Smooth muscle cell (in vitro differentiated cells): Measurements from ENCODE around the gene TMUB1. TPM values are rescaled to one million over a fixed set of nuclear protein-coding genes. Genes with fewer than 3 reads are reported as not detected.

ENCODE experiments used
- DNase-seq: peaks from one replicate; lab custom pipeline; 2025; ENCODE audit not compliant: unreplicated experiment; lab: John Stamatoyannopoulos, UW
- H2AFZ ChIP-seq: fragments of 200-600 bp; sonication (generic); 2 replicates; pipeline ENCODE4 v1.6.0; 2016; ENCODE audit warnings: antibody characterized with exemption, low read depth, mild to moderate bottlenecking
- H3F3A ChIP-seq: fragments of 200-600 bp; sonication (generic); 2 replicates; pipeline ENCODE4 v1.6.0; 2017; ENCODE audit warnings: antibody characterized with exemption, low read depth
- H3K27ac ChIP-seq: fragments of 200-600 bp; sonication (generic); 2 replicates; pipeline ENCODE4 v1.5.1; 2016; ENCODE audit warnings: low read depth, mild to moderate bottlenecking
- H3K27me3 ChIP-seq: fragments of 200-600 bp; sonication (generic); 2 replicates; pipeline ENCODE4 v1.6.1; 2016; ENCODE audit warnings: low read depth, mild to moderate bottlenecking
- H3K36me3 ChIP-seq: fragments of 200-600 bp; sonication (generic); 2 replicates; pipeline ENCODE4 v1.5.1; 2016; ENCODE audit warnings: low read depth
- H3K4me1 ChIP-seq: fragments of 200-600 bp; sonication (generic); 2 replicates; pipeline ENCODE4 v1.5.1; 2016; ENCODE audit warnings: low read depth
- H3K4me2 ChIP-seq: fragments of 200-600 bp; sonication (generic); 2 replicates; pipeline ENCODE4 v1.6.0; 2016; ENCODE audit warnings: mild to moderate bottlenecking
- H3K4me3 ChIP-seq: fragments of 200-600 bp; sonication (generic); 2 replicates; pipeline ENCODE4 v1.5.1; 2016; ENCODE audit warnings: mild to moderate bottlenecking
- H3K79me2 ChIP-seq: fragments of 200-600 bp; sonication (generic); 2 replicates; pipeline ENCODE4 v1.6.0; 2016; ENCODE audit warnings: low read depth, mild to moderate bottlenecking
- H3K9ac ChIP-seq: fragments of 200-600 bp; sonication (generic); 2 replicates; pipeline ENCODE4 v1.6.0; 2016; ENCODE audit warnings: low read depth
- H3K9me3 ChIP-seq: fragments of 200-600 bp; sonication (generic); replicated peaks from 2 replicates; pipeline ENCODE4 v1.5.1; 2016; ENCODE audit warnings: low read depth
- H4K20me1 ChIP-seq: fragments of 200-600 bp; sonication (generic); 2 replicates; pipeline ENCODE4 v1.6.0; 2016; ENCODE audit warnings: low read depth
- WGBS: methylation state at CpG from one replicate; pipeline ENCODE4 v1.1.7; 2016; ENCODE audit warnings: low lambda C conversion rate; 5-methylcytosine and 5-hydroxymethylcytosine counted together
- polyA plus RNA-seq: library from polyadenylated mRNA; unstranded; fragments of >200 nt; fragmentation: Nextera tagmentation; extraction: Ambion mirVana; gene quantifications from 2 replicates; pipeline ENCODE4 v1.2.1, GENCODE V29; 2016
- total RNA-seq: library from RNA; depleted of rRNA; stranded (reverse); fragments of >200 nt; gene quantifications from 2 replicates; pipeline ENCODE4 v1.2.3, GENCODE V29; 2014
- TF ChIP-seq, protein P1 (sequence below): fragments of 200-600 bp; sonication (generic); IDR thresholded peaks from 2 replicates; pipeline ENCODE4 v1.5.1; 2017; ENCODE audit warnings: borderline replicate concordance, mild to moderate bottlenecking, antibody characterized with exemption; ENCODE audit not compliant: insufficient read depth, poor library complexity, severe bottlenecking

Gene TMUB1
- total and polyA plus RNA-seq, 2 experiments from 2014 or later = 35.9 to 69.8 TPM

DNA sequence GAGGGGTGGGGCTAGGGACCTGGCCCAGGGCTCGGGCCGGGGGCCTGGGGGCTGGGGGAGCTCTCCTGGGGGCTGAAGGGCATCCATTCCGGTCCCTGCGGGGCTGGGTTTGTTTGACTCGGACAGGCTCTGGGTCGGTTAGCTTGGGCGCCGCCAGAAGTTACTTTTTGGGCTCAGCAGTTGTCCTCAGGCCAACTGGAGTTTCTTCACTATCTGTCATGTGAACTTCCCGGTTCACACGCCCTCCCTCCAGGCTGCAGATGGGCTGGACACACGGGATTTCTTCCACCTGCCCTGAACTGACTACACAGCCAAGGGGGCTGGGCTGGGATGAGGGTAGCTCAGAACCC lies 20.1 kb downstream of the TMUB1 start:
- H3K9ac ChIP-seq = no peak overlapping the region
- H3K4me1 ChIP-seq = peaks cover 28% of the 10 kb centered on the region
- peak overlapping the region; percentile 95 for H3K27ac ChIP-seq
- H4K20me1 ChIP-seq = peaks cover 80% of the 10 kb centered on the region
- H3K4me2 ChIP-seq = peak overlapping the region; percentile 94
- no peaks in the 10 kb centered on the region for H3K9me3 ChIP-seq
- peaks cover 21% of the 10 kb centered on the region for H3K79me2 ChIP-seq
- peaks cover 10% of the 10 kb centered on the region for H3F3A ChIP-seq
- no peaks in the 10 kb centered on the region for H3K27me3 ChIP-seq
- no peak overlapping the region for H2AFZ ChIP-seq
- TF ChIP-seq, protein P1, sequence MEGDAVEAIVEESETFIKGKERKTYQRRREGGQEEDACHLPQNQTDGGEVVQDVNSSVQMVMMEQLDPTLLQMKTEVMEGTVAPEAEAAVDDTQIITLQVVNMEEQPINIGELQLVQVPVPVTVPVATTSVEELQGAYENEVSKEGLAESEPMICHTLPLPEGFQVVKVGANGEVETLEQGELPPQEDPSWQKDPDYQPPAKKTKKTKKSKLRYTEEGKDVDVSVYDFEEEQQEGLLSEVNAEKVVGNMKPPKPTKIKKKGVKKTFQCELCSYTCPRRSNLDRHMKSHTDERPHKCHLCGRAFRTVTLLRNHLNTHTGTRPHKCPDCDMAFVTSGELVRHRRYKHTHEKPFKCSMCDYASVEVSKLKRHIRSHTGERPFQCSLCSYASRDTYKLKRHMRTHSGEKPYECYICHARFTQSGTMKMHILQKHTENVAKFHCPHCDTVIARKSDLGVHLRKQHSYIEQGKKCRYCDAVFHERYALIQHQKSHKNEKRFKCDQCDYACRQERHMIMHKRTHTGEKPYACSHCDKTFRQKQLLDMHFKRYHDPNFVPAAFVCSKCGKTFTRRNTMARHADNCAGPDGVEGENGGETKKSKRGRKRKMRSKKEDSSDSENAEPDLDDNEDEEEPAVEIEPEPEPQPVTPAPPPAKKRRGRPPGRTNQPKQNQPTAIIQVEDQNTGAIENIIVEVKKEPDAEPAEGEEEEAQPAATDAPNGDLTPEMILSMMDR = no peak
- WGBS = 12% methylated on average over 11 of the region's 11 CpGs
- no peaks in the 10 kb centered on the region for H3K36me3 ChIP-seq
- DNase-seq = no peak
- H3K4me3 ChIP-seq = peak overlapping the region; percentile 46

DNA sequence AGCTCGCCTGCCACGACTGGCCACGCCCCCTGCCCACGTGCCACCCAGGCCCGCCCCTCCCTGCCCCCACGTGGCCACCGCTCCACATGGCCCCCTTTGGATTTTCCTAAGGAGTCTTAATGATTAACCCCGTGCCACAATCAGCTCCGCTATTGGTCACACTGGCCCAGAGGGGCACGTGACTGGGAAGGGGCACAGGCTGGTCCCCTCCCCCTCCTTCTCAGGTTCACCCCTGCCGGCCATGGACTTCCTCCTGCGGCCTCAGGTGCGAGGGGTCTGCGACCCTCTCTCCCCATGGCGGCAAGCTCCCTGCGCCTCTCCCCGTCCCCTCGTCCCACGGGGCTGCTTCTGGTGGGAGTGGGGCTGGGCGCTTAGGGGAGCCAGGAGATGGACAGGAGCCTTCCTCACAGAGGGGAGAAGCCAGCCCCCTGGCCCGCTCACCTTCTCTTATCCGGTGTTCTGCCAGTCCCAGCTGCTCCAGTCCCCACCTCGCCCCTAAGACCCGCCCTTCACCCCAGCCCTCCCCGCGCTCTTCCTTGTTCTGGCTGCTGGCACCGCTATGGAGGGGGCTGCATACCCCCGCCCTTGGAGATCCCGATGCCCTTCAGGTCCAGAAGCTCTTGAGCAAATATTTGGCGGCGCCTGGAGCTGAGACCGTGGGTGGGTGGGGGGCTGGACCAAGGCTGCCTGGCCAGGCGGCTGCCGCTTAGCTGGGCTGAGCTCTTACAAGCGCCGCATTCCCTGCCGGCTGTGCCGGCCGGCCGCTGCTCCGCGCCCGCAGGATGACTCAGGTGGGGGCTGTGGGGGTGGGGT lies 20.7 kb downstream of the TMUB1 start:
- H3K9ac ChIP-seq = peak overlapping the region; percentile 68

DNA sequence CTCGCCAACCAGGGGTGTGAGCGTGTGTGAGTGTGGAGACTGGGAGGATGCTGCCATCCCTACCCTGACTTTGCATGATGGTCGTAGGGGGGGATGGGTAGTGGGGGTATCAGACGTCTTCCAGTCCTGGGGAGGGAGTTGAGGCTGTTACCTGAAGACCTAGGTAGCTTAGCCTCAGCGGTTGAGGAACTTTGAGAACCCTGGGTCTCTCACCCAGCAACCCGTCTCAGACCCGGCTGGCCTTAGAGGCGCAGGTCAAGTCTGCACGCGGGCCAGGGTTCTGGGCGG lies 21.2 kb downstream of the TMUB1 start:
- Histone ChIP-seq H3K27me3 (no peaks in the 10 kb centered on the region), H4K20me1 (peaks cover 68% of the 10 kb centered on the region), H3K4me1 (peaks cover 32% of the 10 kb centered on the region), H3K9me3 (no peaks in the 10 kb centered on the region), H3F3A (peaks cover 10% of the 10 kb centered on the region), H3K36me3 (no peaks in the 10 kb centered on the region), H2AFZ (no peak overlapping the region), H3K27ac (peak overlapping the region; percentile 95), H3K9ac (no peak overlapping the region), H3K4me2 (peak overlapping the region; percentile 94), H3K4me3 (no peak overlapping the region), H3K79me2 (peaks cover 21% of the 10 kb centered on the region)
- 22% methylated on average over 10 of the region's 11 CpGs for WGBS
- no peak for DNase-seq
- TF ChIP-seq, protein P1 = no peak

More for the DNA sequence above, 20.7 kb downstream of the TMUB1 start:
- Histone ChIP-seq H3K79me2 (peaks cover 21% of the 10 kb centered on the region), H2AFZ (no peak overlapping the region), H3F3A (peaks cover 10% of the 10 kb centered on the region), H3K36me3 (no peaks in the 10 kb centered on the region), H3K4me1 (peaks cover 28% of the 10 kb centered on the region), H3K27me3 (no peaks in the 10 kb centered on the region), H3K9me3 (no peaks in the 10 kb centered on the region), H3K4me3 (peak overlapping the region; percentile 46), H3K4me2 (peak overlapping the region; percentile 94), H3K27ac (peak overlapping the region; percentile 95), H4K20me1 (peaks cover 74% of the 10 kb centered on the region)
- 6% methylated on average over 43 of the region's 43 CpGs for WGBS
- TF ChIP-seq, protein P1 = no peak
- DNase-seq = peak; percentile 56
